IPS-11a (cell line): ENCODE measurements around the gene ZNF423.

Experiments used
- H3K4me3 ChIP-seq: one replicate; pipeline ENCODE4 v1.5.1; 2013; ENCODE audit warnings: low read depth, low read length, control low read depth

ZNF423 gene

GRCh38 chr16:49733313-49734009 is 122.5 kb downstream of the ZNF423 start:
- no peak overlapping the region for H3K4me3 ChIP-seq

GRCh38 chr16:49731911-49732310 is 124.0 kb downstream of the ZNF423 start:
- H3K4me3 ChIP-seq, result no peak overlapping the region

- no peak overlapping the region for H3K4me3 ChIP-seq
Measured at GRCh38 chr16:49730772-49731171, 125.1 kb downstream of the ZNF423 start.

GRCh38 chr16:49727611-49728010 is 128.3 kb downstream of the ZNF423 start:
- no peak overlapping the region for H3K4me3 ChIP-seq

- no peak overlapping the region for H3K4me3 ChIP-seq
Measured at GRCh38 chr16:49726155-49726554, 129.8 kb downstream of the ZNF423 start.

- H3K4me3 ChIP-seq, result no peak overlapping the region
Measured at GRCh38 chr16:49725651-49726050, 130.3 kb downstream of the ZNF423 start.

GRCh38 chr16:49724774-49725173 is 131.1 kb downstream of the ZNF423 start:
- no peak overlapping the region for H3K4me3 ChIP-seq

GRCh38 chr16:49723310-49723709 is 132.6 kb downstream of the ZNF423 start:
- H3K4me3 ChIP-seq, result no peak overlapping the region

GRCh38 chr16:49720225-49720624 is 135.7 kb downstream of the ZNF423 start:
- no peak overlapping the region for H3K4me3 ChIP-seq

GRCh38 chr16:49717689-49718088 is 138.2 kb downstream of the ZNF423 start:
- H3K4me3 ChIP-seq, result no peak overlapping the region

- H3K4me3 ChIP-seq, result no peak overlapping the region
Measured at GRCh38 chr16:49716339-49716934, 139.5 kb downstream of the ZNF423 start.

GRCh38 chr16:49713770-49714169 is 142.1 kb downstream of the ZNF423 start:
- H3K4me3 ChIP-seq, result no peak overlapping the region

GRCh38 chr16:49712542-49712941 is 143.4 kb downstream of the ZNF423 start:
- no peak overlapping the region for H3K4me3 ChIP-seq

GRCh38 chr16:49712106-49712505 is 143.8 kb downstream of the ZNF423 start:
- no peak overlapping the region for H3K4me3 ChIP-seq

- H3K4me3 ChIP-seq, result no peak overlapping the region
Measured at GRCh38 chr16:49709057-49709456, 146.9 kb downstream of the ZNF423 start.

- H3K4me3 ChIP-seq, result no peak overlapping the region
Measured at GRCh38 chr16:49708491-49708890, 147.4 kb downstream of the ZNF423 start.

GRCh38 chr16:49706620-49707355 is 149.1 kb downstream of the ZNF423 start:
- H3K4me3 ChIP-seq, result no peak overlapping the region

GRCh38 chr16:49704586-49705155 is 151.2 kb downstream of the ZNF423 start:
- H3K4me3 ChIP-seq, result no peak overlapping the region

GRCh38 chr16:49703483-49703882 is 152.4 kb downstream of the ZNF423 start:
- H3K4me3 ChIP-seq, result no peak overlapping the region

- H3K4me3 ChIP-seq, result no peak overlapping the region
Measured at GRCh38 chr16:49701789-49702494, 154.0 kb downstream of the ZNF423 start.

GRCh38 chr16:49701065-49701685 is 154.7 kb downstream of the ZNF423 start:
- no peak overlapping the region for H3K4me3 ChIP-seq
